Thoracic aorta (tissue), 2 donors: ENCODE results near the gene MMP20. TPM values are rescaled to one million over a fixed set of nuclear protein-coding genes. Genes with fewer than 3 reads are reported as not detected.
A peak's percentile ranks its signal among the peaks of the same experiment; 100 is the strongest.

ENCODE experiments used
- ATAC-seq: fragments of 150-250 bp; one replicate; pipeline ENCODE4 v1.8.0; 2017; ENCODE audit warnings: low read depth; ENCODE audit not compliant: insufficient number of reproducible peaks, low FRiP score
- DNase-seq: peaks from one replicate; pipeline ENCODE4 v3.0.0-alpha.2; 2020; ENCODE audit warnings: low spot score
- H3K27ac ChIP-seq, 2 donors: fragments of 200-600 bp; sonication (generic); 1 replicate in 1 of 2; 2 replicates in 1 of 2; pipeline ENCODE4 v1.5.1; 2016; ENCODE audit warnings: mild to moderate bottlenecking in 2 of 2, moderate library complexity in 2 of 2
- H3K27me3 ChIP-seq: fragments of 200-600 bp; sonication (generic); replicated peaks from 2 replicates; pipeline ENCODE4 v1.6.0; 2016; ENCODE audit warnings: mild to moderate bottlenecking; ENCODE audit not compliant: insufficient read depth
- H3K36me3 ChIP-seq: fragments of 200-600 bp; sonication (generic); one replicate; pipeline ENCODE4 v1.5.1; 2016
- H3K4me1 ChIP-seq, 2 donors: fragments of 200-600 bp; sonication (generic); 1 replicate in 1 of 2; 2 replicates in 1 of 2; pipeline versions ENCODE4 v1.5.1 to v1.6.0; 2016; ENCODE audit warnings: low read depth in 2 of 2, mild to moderate bottlenecking in 1 of 2; ENCODE audit not compliant: control insufficient read depth in 1 of 2
- H3K4me3 ChIP-seq: fragments of 200-600 bp; sonication (generic); 2 replicates; pipeline ENCODE4 v1.5.1; 2016; ENCODE audit warnings: mild to moderate bottlenecking
- H3K9me3 ChIP-seq: fragments of 200-600 bp; sonication (generic); 2 replicates; pipeline ENCODE4 v1.5.1; 2016
- total RNA-seq, 2 donors: library from RNA; depleted of rRNA; stranded (reverse); fragments of >200 nt; gene quantifications; one replicate each; pipeline versions ENCODE4 v1.1.0 to v1.2.3, GENCODE V29; 2016
- TF ChIP-seq, protein P1 (sequence below): fragments of 200-600 bp; sonication (generic); IDR thresholded peaks from one replicate; pipeline ENCODE4 v1.5.1; 2019; ENCODE audit warnings: antibody characterized with exemption

MMP20 gene
- total RNA-seq, 2 donors from 2014 or later, result not detected

DNA sequence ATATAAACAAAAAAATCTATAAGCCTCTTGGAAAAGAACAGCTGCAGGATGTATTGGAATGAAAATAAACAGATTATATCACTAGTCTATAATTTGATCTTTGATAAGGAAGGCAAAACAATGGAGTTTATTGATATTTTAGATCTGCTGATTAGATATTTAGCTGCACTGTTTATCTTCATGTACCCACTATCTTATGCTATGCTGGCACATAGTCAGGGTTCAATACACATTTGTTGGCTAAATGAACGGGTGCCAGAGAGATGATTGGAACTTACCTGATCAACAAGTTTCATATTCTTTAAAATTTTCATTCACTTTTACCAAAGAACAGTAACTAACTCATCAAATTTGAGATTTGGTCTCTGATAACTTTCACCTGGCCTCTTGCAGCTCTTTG is 26.9 kb downstream of the MMP20 start:
- no peaks in the 10 kb centered on the region for H3K27me3 ChIP-seq
- no peak overlapping the region for H3K27ac ChIP-seq
- TF ChIP-seq, protein P1, sequence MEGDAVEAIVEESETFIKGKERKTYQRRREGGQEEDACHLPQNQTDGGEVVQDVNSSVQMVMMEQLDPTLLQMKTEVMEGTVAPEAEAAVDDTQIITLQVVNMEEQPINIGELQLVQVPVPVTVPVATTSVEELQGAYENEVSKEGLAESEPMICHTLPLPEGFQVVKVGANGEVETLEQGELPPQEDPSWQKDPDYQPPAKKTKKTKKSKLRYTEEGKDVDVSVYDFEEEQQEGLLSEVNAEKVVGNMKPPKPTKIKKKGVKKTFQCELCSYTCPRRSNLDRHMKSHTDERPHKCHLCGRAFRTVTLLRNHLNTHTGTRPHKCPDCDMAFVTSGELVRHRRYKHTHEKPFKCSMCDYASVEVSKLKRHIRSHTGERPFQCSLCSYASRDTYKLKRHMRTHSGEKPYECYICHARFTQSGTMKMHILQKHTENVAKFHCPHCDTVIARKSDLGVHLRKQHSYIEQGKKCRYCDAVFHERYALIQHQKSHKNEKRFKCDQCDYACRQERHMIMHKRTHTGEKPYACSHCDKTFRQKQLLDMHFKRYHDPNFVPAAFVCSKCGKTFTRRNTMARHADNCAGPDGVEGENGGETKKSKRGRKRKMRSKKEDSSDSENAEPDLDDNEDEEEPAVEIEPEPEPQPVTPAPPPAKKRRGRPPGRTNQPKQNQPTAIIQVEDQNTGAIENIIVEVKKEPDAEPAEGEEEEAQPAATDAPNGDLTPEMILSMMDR, result no peak
- no peak for DNase-seq
- H3K4me1 ChIP-seq, result peaks cover 6 to 14% of the 10 kb centered on the region in 2 donors
- H3K36me3 ChIP-seq, result no peaks in the 10 kb centered on the region
- H3K9me3 ChIP-seq, result no peaks in the 10 kb centered on the region
- ATAC-seq, result no peak
- no peak overlapping the region for H3K4me3 ChIP-seq

DNA sequence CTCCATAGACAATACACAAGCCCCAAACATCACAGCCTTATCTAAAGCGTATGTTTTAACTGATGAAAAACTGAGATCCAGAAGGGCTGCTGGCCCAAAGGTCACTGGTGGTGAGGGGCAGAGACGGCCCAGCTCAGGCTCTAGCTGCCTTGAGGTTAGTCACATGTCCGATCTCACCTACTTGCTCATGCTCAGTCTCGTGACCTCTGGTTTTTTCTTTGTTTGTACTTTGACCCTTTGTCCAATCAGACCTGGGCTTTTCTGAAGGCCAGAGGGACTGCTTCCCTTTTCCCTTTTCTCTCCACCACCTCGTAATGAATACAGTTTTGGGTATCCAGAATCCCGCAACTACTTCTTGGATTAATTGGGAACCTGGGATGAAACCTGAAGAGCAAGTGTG is 28.6 kb downstream of the MMP20 start:
- H3K4me3 ChIP-seq, result no peak overlapping the region
- TF ChIP-seq, protein P1, result no peak
- H3K4me1 ChIP-seq, result peaks cover 6 to 14% of the 10 kb centered on the region in 2 donors
- H3K36me3 ChIP-seq, result no peaks in the 10 kb centered on the region
- no peak overlapping the region for H3K27ac ChIP-seq
- no peak for ATAC-seq
- H3K9me3 ChIP-seq, result no peaks in the 10 kb centered on the region
- DNase-seq, result no peak
- no peaks in the 10 kb centered on the region for H3K27me3 ChIP-seq

DNA sequence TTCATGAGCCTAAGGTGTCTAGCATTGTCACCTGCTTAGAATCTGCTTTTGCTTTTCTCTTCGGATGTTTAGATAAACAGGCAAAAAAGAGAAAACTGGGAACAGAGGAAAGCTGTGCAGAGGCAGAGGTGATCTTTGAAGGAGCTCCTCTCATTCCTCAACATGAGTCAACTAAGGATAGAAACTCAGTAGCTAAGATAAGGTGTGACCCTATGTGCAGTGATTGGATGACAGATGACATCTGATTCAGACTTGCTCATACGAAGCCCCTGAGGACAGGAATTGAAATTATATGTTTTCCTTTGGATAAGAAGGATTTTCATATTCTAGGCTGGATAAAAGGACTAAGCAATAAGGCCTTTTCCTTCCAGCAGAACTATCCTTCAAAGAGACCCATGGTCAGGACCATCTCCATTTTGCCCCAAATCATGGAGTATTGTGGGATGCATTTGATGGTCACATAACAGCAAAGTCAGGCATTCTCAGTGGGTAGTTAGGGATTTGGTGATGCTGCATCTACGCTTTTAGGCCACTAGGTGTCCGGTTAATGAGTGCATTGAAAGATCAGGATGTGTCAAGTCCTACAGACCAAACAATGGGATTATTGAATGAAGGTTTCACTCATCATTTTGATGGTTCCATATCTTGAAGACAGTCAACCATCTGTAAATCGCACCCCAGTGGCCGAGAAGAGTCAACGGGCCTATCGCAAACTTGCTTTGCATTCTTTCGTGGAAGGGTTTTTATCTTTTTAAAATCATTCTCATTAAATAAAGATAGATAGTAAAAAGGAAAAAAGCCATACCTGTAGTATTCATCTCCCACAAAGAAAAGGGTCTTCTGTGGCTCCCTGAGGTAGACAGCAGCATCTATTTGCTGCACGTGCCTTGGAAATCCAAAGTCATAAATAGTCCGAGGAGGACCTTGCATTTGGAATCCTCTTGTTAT is 32.2 kb downstream of the MMP20 start:
- Histone ChIP-seq H3K36me3 (no peaks in the 10 kb centered on the region), H3K27me3 (no peaks in the 10 kb centered on the region)
- no peak for ATAC-seq

DNA sequence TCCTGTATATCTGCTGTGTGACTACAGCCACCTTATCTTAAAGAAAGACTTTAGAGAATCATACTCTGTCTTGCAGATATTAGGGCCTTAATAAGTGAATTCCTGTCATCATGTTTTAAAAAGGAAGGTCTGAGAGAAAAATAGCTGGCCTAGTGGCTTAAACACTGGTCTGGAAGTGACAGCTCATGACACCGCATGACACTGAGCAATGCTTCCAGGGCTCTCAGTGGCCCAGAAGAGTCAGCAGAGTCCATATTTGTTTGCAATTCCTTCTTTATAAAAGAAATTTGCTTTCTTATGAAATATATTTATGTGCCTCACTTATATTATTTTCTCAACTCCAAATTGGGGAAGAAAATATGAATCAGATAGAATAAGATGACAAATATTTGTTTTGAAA is 33.0 kb downstream of the MMP20 start:
- no peaks in the 10 kb centered on the region for H3K4me1 ChIP-seq
- DNase-seq (no peak), ATAC-seq (no peak)
- H3K36me3 ChIP-seq, result no peaks in the 10 kb centered on the region
- TF ChIP-seq, protein P1, result no peak
- H3K27me3 ChIP-seq, result no peaks in the 10 kb centered on the region
- H3K4me3 ChIP-seq, result no peak overlapping the region
- no peaks in the 10 kb centered on the region for H3K9me3 ChIP-seq
- H3K27ac ChIP-seq, result no peak overlapping the region

More for the DNA sequence above, 32.2 kb downstream of the MMP20 start:
- Histone ChIP-seq H3K4me3 (no peak overlapping the region), H3K9me3 (no peaks in the 10 kb centered on the region), H3K4me1 (no peaks in the 10 kb centered on the region), H3K27ac (no peak overlapping the region)
- DNase-seq, result no peak
- TF ChIP-seq, protein P1, result peak; percentile 31

DNA sequence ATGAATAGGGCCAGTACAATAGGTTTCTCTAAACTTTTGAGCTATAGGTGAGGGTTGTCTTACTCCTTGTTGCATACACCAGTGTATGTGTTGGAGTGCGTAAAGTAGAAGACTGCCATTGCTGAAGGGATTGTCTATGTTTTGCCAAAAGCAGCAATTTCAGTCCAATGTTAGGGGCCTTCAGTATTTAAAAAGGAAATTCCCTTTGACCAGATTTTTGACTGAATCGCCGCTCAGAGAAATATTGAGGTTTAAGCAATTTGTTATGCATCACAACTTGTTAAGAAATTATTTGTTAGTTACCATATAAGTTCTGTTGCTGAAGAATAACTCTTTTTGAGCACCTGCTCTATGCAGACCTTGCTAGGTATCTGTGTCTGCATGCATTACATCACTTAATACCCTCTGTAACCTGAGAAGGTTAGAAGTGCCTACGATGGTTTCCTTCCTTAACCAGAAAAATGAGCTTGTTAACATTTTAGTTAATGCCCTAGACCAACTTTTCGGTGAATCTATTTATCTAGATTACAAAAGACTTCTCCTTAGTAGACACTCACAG is 33.9 kb downstream of the MMP20 start:
- Histone ChIP-seq H3K4me1 (no peaks in the 10 kb centered on the region), H3K9me3 (no peaks in the 10 kb centered on the region), H3K27me3 (no peaks in the 10 kb centered on the region), H3K4me3 (no peak overlapping the region), H3K27ac (no peak overlapping the region), H3K36me3 (no peaks in the 10 kb centered on the region)
- no peak for ATAC-seq
- DNase-seq, result no peak
- TF ChIP-seq, protein P1, result no peak
